IgD-negative memory B cell (primary cell): ENCODE measurements around the gene CENPQ. TPM values are rescaled to one million over a fixed set of nuclear protein-coding genes. Genes with fewer than 3 reads are reported as not detected.

Source experiments
- polyA plus RNA-seq: library from polyadenylated mRNA; unstranded; fragments of 300-500 nt; fragmentation: Illumina TruSeq; gene quantifications from one replicate; pipeline ENCODE4 v1.2.3, GENCODE V29; 2021

CENPQ gene
- polyA plus RNA-seq, 1 donor from 2014 or later: 4.6 TPM

Other genes with a start within 250 kb of the CENPQ start
- 10.4 TPM for gene MMUT, start 117 bp upstream of the CENPQ start, polyA plus RNA-seq
- gene GLYATL3, start 36.6 kb downstream of the CENPQ start, polyA plus RNA-seq: not detected
- gene C6orf141, start 87.3 kb downstream of the CENPQ start, polyA plus RNA-seq: not detected
- gene RHAG, start 173.5 kb downstream of the CENPQ start, polyA plus RNA-seq: not detected